Choroid plexus epithelial cell (primary cell): ENCODE results near the gene RSPH1.

Source experiments
- DNase-seq: peaks from one replicate; pipeline ENCODE4 v3.0.0-alpha.2; 2010; ENCODE audit warnings: low read depth
- H3K4me3 ChIP-seq: 2 replicates; pipeline ENCODE4 v1.5.1; 2011; ENCODE audit warnings: low read depth, mild to moderate bottlenecking, control low read depth, low read length, moderate library complexity
- TF ChIP-seq, protein P1 (sequence below): conservative IDR thresholded peaks from 2 replicates; pipeline ENCODE4 v1.5.1; 2011; ENCODE audit warnings: low read depth, mild to moderate bottlenecking, control low read depth, inconsistent platforms, low read length, moderate library complexity

RSPH1 gene

DNA sequence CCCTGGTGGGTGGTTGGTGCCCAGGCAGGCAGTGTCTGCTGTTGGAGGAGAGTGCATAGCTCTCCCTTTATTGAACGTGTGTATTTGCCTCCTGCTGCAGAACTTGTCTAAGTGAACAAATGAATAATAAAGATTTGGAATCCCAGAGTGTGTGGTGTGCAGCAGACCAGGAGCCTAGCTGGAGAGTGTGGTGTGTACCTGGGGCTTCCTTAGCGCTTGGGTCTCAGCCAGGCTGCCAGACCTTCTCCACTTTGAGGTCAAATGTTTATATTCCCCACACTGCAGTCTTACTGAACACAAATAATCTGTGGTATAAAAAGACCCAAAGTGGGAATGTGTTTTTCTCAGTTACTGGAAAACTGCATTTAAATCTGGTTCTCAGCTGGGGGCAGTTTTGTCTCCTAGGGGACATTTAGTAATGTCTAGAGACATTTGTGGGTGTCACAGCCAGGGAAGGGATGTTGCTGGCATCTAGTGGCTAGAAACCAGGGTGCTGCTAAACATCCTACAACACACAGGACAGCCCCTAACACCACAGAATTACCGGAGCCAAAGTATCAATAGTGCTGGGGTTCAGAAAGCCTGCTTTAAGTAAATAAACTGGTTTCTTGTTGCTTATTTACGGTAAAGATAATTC is 41.2 kb upstream of the RSPH1 start:
- DNase-seq, result peak; percentile 47
- H3K4me3 ChIP-seq, result no peak overlapping the region
- TF ChIP-seq, protein P1, sequence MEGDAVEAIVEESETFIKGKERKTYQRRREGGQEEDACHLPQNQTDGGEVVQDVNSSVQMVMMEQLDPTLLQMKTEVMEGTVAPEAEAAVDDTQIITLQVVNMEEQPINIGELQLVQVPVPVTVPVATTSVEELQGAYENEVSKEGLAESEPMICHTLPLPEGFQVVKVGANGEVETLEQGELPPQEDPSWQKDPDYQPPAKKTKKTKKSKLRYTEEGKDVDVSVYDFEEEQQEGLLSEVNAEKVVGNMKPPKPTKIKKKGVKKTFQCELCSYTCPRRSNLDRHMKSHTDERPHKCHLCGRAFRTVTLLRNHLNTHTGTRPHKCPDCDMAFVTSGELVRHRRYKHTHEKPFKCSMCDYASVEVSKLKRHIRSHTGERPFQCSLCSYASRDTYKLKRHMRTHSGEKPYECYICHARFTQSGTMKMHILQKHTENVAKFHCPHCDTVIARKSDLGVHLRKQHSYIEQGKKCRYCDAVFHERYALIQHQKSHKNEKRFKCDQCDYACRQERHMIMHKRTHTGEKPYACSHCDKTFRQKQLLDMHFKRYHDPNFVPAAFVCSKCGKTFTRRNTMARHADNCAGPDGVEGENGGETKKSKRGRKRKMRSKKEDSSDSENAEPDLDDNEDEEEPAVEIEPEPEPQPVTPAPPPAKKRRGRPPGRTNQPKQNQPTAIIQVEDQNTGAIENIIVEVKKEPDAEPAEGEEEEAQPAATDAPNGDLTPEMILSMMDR, result peak; percentile 67

DNA sequence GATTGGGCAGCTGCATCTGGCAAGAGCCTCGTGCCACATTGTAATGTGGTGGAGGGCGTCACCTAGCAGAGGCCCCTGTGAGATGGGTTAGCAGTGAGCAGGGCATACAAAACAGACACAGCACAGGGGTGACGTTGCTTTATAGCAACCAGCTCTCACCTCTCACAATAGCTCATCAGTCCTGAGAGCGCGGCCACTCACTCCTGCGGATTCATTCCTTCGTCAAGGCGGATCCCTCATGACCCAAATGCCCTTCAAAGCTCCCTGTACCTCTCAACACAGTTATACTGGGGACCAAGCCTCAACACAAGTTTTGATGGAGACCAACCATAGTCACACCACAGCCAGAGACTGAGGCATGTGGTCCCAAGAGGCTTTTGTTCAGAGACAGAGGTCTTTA is 40.6 kb upstream of the RSPH1 start:
- H3K4me3 ChIP-seq, result no peak overlapping the region
- DNase-seq, result no peak
- TF ChIP-seq, protein P1, result no peak

DNA sequence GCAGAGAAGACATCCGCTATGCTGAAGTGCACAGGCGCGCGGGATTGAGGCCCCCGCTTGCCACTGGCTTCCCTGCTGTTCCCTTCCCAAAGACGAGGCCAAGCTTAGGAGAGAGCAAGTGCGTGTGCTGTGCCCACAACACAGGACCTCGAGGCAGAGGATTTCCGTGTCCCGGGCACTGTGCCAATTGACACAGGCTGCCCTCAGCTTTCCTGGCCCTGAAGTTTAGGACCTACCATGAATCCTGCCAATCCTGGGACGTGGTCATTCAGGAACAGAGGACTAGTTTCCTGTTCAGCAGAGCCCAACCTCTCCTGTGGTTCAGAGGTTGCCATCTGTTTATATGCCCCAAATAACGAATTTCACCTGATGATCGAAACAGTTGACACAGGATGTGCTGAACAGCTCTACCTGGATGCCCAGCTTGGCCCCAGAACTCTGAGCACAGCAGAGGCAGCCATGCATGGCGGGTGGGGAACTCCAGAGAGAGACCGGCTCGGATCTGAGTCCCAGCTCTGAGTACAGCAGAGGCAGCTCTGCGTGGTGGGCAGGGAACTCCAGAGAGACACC is 39.7 kb upstream of the RSPH1 start:
- TF ChIP-seq, protein P1, result no peak
- DNase-seq, result no peak
- no peak overlapping the region for H3K4me3 ChIP-seq

DNA sequence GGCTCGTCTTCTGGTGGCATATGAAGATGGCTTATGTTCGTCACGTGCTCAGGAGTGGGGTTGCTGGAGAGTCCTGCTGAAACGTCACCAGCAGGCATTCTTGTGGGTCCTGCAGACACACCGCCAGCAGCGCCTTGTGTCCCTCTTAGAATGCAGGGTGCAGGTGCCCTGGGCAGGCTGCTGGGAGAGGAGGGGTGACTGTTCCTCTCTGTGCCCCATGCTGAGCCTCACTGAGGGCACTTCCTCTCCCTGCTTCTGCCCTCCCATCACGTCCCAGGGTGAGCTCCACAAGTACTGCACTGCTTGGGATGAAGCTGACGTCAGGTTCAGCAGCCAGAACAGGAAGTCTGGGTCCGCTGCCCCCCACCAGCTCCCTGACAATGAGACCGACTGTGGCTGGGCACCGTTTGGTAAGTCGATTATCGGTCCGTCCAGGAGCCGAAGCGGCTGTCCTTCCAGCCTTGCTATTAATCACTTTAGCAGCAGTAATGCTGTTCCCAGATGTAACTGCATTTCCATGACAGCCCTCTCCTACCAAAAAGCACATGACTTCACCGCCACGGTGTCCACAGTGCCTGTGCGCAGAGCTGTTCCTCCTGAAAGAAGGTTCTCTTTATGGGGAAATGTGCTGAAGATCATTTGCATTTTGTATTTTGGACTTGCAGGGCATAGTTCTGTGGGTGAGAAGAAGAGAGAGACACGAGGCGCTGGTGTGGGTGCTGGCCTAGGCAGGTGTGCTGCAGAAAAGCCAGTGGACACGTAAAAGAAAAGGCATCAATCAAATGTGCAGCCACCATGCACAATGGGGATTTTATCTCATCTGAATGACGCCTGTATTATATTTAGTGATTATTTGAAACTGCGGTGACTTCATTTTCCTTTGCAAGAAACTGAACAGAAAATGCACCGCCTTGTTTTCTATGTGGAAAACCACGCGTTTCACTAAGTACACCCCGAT is 38.7 kb upstream of the RSPH1 start:
- TF ChIP-seq, protein P1, result no peak
- H3K4me3 ChIP-seq, result no peak overlapping the region
- DNase-seq, result no peak

DNA sequence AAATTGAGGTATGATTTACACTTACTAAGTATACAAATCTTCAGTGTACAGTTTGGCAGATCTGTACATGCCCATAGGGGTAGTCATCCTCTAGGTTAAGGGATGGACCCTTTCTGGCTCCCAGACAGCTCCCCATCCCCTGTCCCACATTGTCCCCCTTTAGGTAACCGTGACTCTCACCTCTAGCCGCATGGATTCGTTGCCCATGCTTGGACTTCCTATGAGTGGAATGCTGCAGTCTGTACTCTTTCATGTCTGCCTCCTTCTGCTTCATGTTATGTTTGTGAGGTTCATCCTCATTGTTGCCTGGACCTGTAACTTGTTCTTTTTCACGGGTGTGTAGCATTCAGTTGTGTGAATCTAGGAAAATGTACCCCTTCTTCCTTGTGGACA is 37.9 kb upstream of the RSPH1 start:
- TF ChIP-seq, protein P1, result no peak
- no peak overlapping the region for H3K4me3 ChIP-seq
- no peak for DNase-seq

DNA sequence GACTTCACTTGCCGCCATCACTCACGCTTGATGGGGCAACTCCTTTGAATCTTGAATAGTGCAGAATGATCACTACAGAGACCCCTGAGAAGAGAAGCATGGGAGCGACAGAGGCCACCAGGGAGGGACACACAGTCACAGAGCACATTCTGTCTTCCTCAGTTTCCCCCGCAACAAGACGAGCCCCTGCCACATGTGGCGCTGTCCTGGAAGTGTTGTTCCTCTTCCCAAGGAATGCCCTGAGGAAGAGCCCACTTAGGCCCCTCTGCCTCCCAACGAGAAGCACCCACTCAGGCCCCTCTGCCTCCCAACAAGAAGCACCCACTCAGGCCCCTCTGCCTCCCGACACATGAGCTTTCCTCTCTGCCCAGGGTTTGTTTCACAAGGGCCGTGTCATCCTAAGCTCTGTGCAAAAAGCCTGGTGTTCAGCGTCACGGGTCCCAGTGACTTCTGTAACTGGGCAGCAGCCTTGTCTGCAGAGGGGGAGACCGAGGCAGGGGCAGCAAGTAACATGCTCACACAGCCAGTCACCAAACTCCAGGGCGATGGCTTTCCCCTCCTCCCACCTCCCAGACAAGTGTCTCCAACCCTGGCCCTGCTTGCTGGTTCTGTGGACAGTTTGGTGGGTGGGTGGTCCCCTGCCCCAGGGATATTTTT is 37.4 kb upstream of the RSPH1 start:
- no peak overlapping the region for H3K4me3 ChIP-seq
- no peak for DNase-seq
- TF ChIP-seq, protein P1, result no peak
